Astrocyte of the hippocampus (primary cell): ENCODE results near the gene HOXD11.

Experiments
- DNase-seq: peaks from one replicate; pipeline ENCODE4 v3.0.0; 2011; ENCODE audit warnings: low read depth, low spot score

Gene HOXD11

GRCh38 chr2:176131848-176132158 is 24.7 kb downstream of the HOXD11 start:
- no peak for DNase-seq

GRCh38 chr2:176132205-176133171 is 25.4 kb downstream of the HOXD11 start:
- DNase-seq, result peak; percentile 23

- no peak for DNase-seq
Measured at GRCh38 chr2:176133389-176133788, 26.3 kb downstream of the HOXD11 start.

- DNase-seq, result no peak
Measured at GRCh38 chr2:176134035-176134434, 27.0 kb downstream of the HOXD11 start.

GRCh38 chr2:176135035-176135440 is 28.0 kb downstream of the HOXD11 start:
- no peak for DNase-seq

GRCh38 chr2:176136374-176137251 is 29.5 kb downstream of the HOXD11 start:
- DNase-seq, result no peak

- no peak for DNase-seq
Measured at GRCh38 chr2:176137252-176137580, 30.1 kb downstream of the HOXD11 start.

GRCh38 chr2:176137906-176138305 is 30.8 kb downstream of the HOXD11 start:
- DNase-seq, result no peak

- DNase-seq, result no peak
Measured at GRCh38 chr2:176138526-176138922, 31.4 kb downstream of the HOXD11 start.

GRCh38 chr2:176138923-176139660 is 32.0 kb downstream of the HOXD11 start:
- no peak for DNase-seq

GRCh38 chr2:176139661-176140512 is 32.8 kb downstream of the HOXD11 start:
- no peak for DNase-seq

GRCh38 chr2:176140513-176141317 is 33.6 kb downstream of the HOXD11 start:
- peak; percentile 73 for DNase-seq

- DNase-seq, result no peak
Measured at GRCh38 chr2:176142281-176142680, 35.2 kb downstream of the HOXD11 start.

GRCh38 chr2:176145085-176145969 is 38.2 kb downstream of the HOXD11 start:
- no peak for DNase-seq

GRCh38 chr2:176146101-176146500 is 39.0 kb downstream of the HOXD11 start:
- DNase-seq, result no peak

- no peak for DNase-seq
Measured at GRCh38 chr2:176146645-176147044, 39.6 kb downstream of the HOXD11 start.

- DNase-seq, result no peak
Measured at GRCh38 chr2:176147210-176147799, 40.2 kb downstream of the HOXD11 start.

GRCh38 chr2:176147800-176148496 is 40.9 kb downstream of the HOXD11 start:
- DNase-seq, result no peak
